Upper lobe of left lung (tissue), 6 donors: ENCODE data around the gene KLF2. TPM values are rescaled to one million over a fixed set of nuclear protein-coding genes. Genes with fewer than 3 reads are reported as not detected.
A peak's percentile ranks its signal among the peaks of the same experiment; 100 is the strongest.

Source experiments
- ATAC-seq, 2 donors: fragments of 200-7000 bp; cut with Tn5 transposase; one replicate each; pipeline ENCODE4 v1.9.1; 2022; ENCODE audit warnings: mild to moderate bottlenecking in 2 of 2, moderate library complexity in 2 of 2; ENCODE audit not compliant: low FRiP score in 2 of 2
- DNase-seq, 2 donors: peaks; one replicate each; pipeline ENCODE4 v3.0.0-alpha.2; 2019 to 2020
- H3K27ac ChIP-seq, 4 donors: fragments of 200-600 bp; sonication (generic); one replicate each; pipeline ENCODE4 v1.5.1; 2016 to 2019
- H3K27me3 ChIP-seq, 4 donors: fragments of 200-600 bp; sonication (generic); one replicate each; pipeline ENCODE4 v1.5.1; 2017 to 2019
- H3K36me3 ChIP-seq, 4 donors: fragments of 200-600 bp; sonication (generic); one replicate each; pipeline ENCODE4 v1.5.1; 2016 to 2019
- H3K4me1 ChIP-seq, 4 donors: fragments of 200-600 bp; sonication (generic); one replicate each; pipeline ENCODE4 v1.5.1; 2018 to 2019
- H3K4me3 ChIP-seq, 4 donors: fragments of 200-600 bp; sonication (generic); one replicate each; pipeline ENCODE4 v1.5.1; 2017 to 2019; ENCODE audit warnings: mild to moderate bottlenecking in 2 of 4, moderate library complexity in 1 of 4
- H3K9me3 ChIP-seq, 4 donors: fragments of 200-600 bp; sonication (generic); one replicate each; pipeline ENCODE4 v1.5.1; 2018 to 2019
- EP300 ChIP-seq, 4 donors: sonication (generic); formaldehyde crosslinking; IDR thresholded peaks; one replicate each; pipeline ENCODE4 v1.5.1; 2017; ENCODE audit warnings: antibody characterized with exemption in 4 of 4, control low read depth in 2 of 4
- POLR2A ChIP-seq, 4 donors: fragments of 450-650 bp; IDR thresholded peaks; one replicate each; pipeline ENCODE4 v1.5.1; 2016 to 2017; ENCODE audit warnings: antibody characterized with exemption in 4 of 4, mild to moderate bottlenecking in 2 of 4
- POLR2AphosphoS5 ChIP-seq, 2 donors: sonication (generic); formaldehyde crosslinking; IDR thresholded peaks; one replicate each; pipeline ENCODE4 v1.5.1; 2017; ENCODE audit warnings: antibody characterized with exemption in 2 of 2
- WGBS, 2 donors: methylation state at CpG; one replicate each; pipeline ENCODE4 v1.1.5; 2017 to 2018; 5-methylcytosine and 5-hydroxymethylcytosine counted together
- total RNA-seq, 6 donors: library from RNA; depleted of rRNA in 4 of 6; stranded (reverse); fragments of >200 nt in 4 of 6; gene quantifications; one replicate each; pipeline versions ENCODE4 v1.1.0 to v1.2.1, GENCODE V29; 2016 to 2021
- TF ChIP-seq, protein P1 (sequence below), 6 experiments: fragments of 450-650 bp in 4 of 6; fragments of 200-600 bp in 2 of 6; sonication (generic) in 2 of 6; IDR thresholded peaks; one replicate each; pipeline ENCODE4 v1.5.1; 2016 to 2019; ENCODE audit warnings: antibody characterized with exemption in 6 of 6
- donor health status: DM: no; HTN: no; CAD: no; lungs with moderate emphysema.
- donor health status: DM: no; HTN: yes; CAD: no; lungs with severe emphysema.

The KLF2 gene
- total RNA-seq, 6 donors from 2014 or later, result 26.2 to 298 (median 75.8) TPM

DNA sequence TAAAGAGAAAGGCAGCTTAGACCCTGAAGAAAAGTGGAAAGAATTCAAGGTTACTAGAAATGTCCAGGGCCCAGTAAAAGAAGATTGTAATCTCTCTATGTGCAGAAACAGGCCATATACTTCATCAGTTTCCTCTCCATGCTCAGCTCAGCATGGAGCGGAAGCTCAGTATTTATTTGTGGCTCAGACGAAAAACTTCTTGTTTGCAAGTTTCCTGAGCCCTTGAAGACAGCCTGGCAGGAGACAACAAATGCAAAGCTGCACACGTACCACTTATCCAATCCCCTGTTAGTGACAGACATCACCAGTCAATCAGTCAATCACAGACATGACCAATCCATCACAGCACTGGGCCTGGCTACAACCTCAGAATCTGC lies 8.1 kb upstream of the KLF2 start:
- ATAC-seq (peak; percentile 6 to 60), DNase-seq (no peak)
- H3K9me3 ChIP-seq, result no peaks in the 10 kb centered on the region
- H3K4me1 ChIP-seq, result peaks cover 26 to 37% (median 34%) of the 10 kb centered on the region in 4 donors
- no peaks in the 10 kb centered on the region for H3K27me3 ChIP-seq
- peak overlapping the region; percentile 68 to 87 (median 77) for H3K27ac ChIP-seq
- H3K36me3 ChIP-seq, result no peaks in the 10 kb centered on the region
- 37 to 44% methylated on average over 3 of the region's 3 CpGs for WGBS, 2 donors
- no peak for TF ChIP-seq POLR2A (IDR thresholded peaks at IDR 0.05)
- peak in 1 of 4 donors; percentile 51 for TF ChIP-seq EP300 (IDR thresholded peaks at IDR 0.05)
- peak in 1 of 2 donors; percentile 7 for TF ChIP-seq POLR2AphosphoS5 (IDR thresholded peaks at IDR 0.05)
- TF ChIP-seq, protein P1, sequence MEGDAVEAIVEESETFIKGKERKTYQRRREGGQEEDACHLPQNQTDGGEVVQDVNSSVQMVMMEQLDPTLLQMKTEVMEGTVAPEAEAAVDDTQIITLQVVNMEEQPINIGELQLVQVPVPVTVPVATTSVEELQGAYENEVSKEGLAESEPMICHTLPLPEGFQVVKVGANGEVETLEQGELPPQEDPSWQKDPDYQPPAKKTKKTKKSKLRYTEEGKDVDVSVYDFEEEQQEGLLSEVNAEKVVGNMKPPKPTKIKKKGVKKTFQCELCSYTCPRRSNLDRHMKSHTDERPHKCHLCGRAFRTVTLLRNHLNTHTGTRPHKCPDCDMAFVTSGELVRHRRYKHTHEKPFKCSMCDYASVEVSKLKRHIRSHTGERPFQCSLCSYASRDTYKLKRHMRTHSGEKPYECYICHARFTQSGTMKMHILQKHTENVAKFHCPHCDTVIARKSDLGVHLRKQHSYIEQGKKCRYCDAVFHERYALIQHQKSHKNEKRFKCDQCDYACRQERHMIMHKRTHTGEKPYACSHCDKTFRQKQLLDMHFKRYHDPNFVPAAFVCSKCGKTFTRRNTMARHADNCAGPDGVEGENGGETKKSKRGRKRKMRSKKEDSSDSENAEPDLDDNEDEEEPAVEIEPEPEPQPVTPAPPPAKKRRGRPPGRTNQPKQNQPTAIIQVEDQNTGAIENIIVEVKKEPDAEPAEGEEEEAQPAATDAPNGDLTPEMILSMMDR (IDR thresholded peaks at IDR 0.05), result no peak
- H3K4me3 ChIP-seq, result no peak overlapping the region

DNA sequence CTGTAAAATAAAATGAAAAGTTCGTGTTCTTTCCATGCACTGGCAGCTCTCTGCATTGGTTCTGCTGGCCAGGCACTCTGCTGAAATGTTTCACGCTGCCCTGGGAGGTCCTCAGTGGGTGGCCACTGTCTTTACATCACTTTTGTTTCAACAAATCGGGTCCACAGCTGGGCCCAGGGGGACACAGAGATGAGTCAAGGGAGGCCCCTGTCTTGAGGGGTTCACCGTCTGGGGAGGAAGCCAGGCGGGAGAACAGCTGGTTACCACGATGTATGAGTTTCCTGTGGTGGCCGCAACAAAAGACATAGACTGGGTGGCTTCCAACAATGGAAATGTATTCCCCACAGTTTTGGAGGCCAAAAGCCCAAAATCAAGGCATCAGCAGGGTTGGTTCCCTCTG lies 5.1 kb upstream of the KLF2 start:
- Histone ChIP-seq H3K4me1 (peaks cover 30 to 43% (median 39%) of the 10 kb centered on the region in 4 donors), H3K4me3 (no peak overlapping the region), H3K9me3 (no peaks in the 10 kb centered on the region), H3K36me3 (no peaks in the 10 kb centered on the region), H3K27me3 (no peaks in the 10 kb centered on the region), H3K27ac (peak overlapping the region in 2 of 4 donors; percentile 16 to 40)
- TF ChIP-seq, protein P1 (IDR thresholded peaks at IDR 0.05), result no peak
- TF ChIP-seq POLR2A (IDR thresholded peaks at IDR 0.05) (no peak), POLR2AphosphoS5 (IDR thresholded peaks at IDR 0.05) (no peak), EP300 (IDR thresholded peaks at IDR 0.05) (no peak)
- DNase-seq (no peak), ATAC-seq (no peak)
- 35 to 46% methylated on average over 7 of the region's 7 CpGs for WGBS, 2 donors

DNA sequence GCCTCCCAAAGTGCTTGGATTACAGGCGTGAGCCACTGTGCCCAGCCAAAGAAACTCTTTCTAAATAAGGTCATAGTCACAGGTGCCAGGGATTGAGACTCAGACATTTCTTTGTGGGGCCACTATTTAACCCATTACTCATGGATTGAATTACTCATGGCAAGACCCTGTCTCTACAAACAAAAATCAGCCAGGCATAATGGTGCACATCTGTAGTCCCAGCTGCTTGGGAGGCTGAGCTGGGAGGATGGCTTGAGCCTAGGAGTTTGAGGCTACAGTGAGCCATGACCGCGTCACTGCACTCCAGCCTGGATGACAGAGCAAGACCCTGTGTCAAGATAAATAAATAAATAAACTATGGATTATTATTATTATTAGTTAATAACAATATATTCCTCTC lies 3.6 kb upstream of the KLF2 start:
- H3K27ac ChIP-seq, result no peak overlapping the region
- DNase-seq (no peak), ATAC-seq (no peak)
- no peaks in the 10 kb centered on the region for H3K27me3 ChIP-seq
- H3K36me3 ChIP-seq, result peaks cover 0 to 7% (median 4%) of the 10 kb centered on the region in 4 donors
- TF ChIP-seq POLR2A (IDR thresholded peaks at IDR 0.05) (no peak), POLR2AphosphoS5 (IDR thresholded peaks at IDR 0.05) (no peak), EP300 (IDR thresholded peaks at IDR 0.05) (no peak)
- TF ChIP-seq, protein P1 (IDR thresholded peaks at IDR 0.05), result no peak
- H3K4me1 ChIP-seq, result peaks cover 18 to 38% (median 24%) of the 10 kb centered on the region in 4 donors
- 94 to 100% methylated on average over 3 of the region's 3 CpGs for WGBS, 2 donors
- H3K9me3 ChIP-seq, result no peaks in the 10 kb centered on the region
- H3K4me3 ChIP-seq, result no peak overlapping the region

DNA sequence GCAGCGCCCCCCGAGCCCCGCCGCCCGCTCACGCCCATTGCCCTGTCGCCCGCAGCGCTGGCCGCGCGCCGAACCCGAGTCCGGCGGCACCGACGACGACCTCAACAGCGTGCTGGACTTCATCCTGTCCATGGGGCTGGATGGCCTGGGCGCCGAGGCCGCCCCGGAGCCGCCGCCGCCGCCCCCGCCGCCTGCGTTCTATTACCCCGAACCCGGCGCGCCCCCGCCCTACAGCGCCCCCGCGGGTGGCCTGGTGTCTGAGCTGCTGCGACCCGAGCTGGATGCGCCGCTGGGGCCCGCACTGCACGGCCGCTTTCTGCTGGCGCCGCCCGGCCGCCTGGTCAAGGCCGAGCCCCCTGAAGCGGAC lies 518 bp downstream of the KLF2 start:
- Histone ChIP-seq H3K27ac (peak overlapping the region; percentile 94 to 97 (median 97)), H3K27me3 (no peaks in the 10 kb centered on the region), H3K4me3 (peak overlapping the region; percentile 27 to 90 (median 76)), H3K36me3 (peaks cover 12 to 39% (median 19%) of the 10 kb centered on the region in 4 donors), H3K9me3 (no peaks in the 10 kb centered on the region), H3K4me1 (peaks cover 32 to 53% (median 34%) of the 10 kb centered on the region in 4 donors)
- peak; percentile 55 to 95 for DNase-seq
- ATAC-seq, result peak in 1 of 2 donors; percentile 30
- no peak for TF ChIP-seq POLR2A (IDR thresholded peaks at IDR 0.05)
- TF ChIP-seq, protein P1 (IDR thresholded peaks at IDR 0.05), result peak in 3 of 6 experiments; percentile 23 to 36 (median 35)
- TF ChIP-seq EP300 (IDR thresholded peaks at IDR 0.05), result no peak
- WGBS, 2 donors, result no CpG with 5 or more reads among the region's 52 CpGs
